Adrenal gland (tissue), 12 donors: ENCODE measurements around the gene SCAMP5. TPM values are rescaled to one million over a fixed set of nuclear protein-coding genes. Genes with fewer than 3 reads are reported as not detected.

Source experiments
- DNase-seq, 7 donors: peaks; one replicate each; pipeline ENCODE4 v3.0.0-alpha.2; 2019 to 2020
- H3K27ac ChIP-seq, 5 donors: fragments of 200-600 bp; sonication (generic) in 4 of 5; 1 replicate in 3 of 5; 2 replicates in 2 of 5; pipeline versions ENCODE4 v1.5.1 to v1.8.0; 2016 to 2020; ENCODE audit warnings: mild to moderate bottlenecking in 1 of 5
- H3K27me3 ChIP-seq: fragments of 200-600 bp; 2 replicates; pipeline ENCODE4 v1.8.0; 2021
- H3K36me3 ChIP-seq, 2 donors: fragments of 200-600 bp; replicated peaks in 1 of 2; 1 replicate in 1 of 2; 2 replicates in 1 of 2; pipeline versions ENCODE4 v1.5.1 to v1.8.0; 2018 to 2022
- H3K4me1 ChIP-seq, 2 donors: fragments of 200-600 bp; replicated peaks in 1 of 2; 1 replicate in 1 of 2; 2 replicates in 1 of 2; pipeline versions ENCODE4 v1.5.1 to v1.8.0; 2018 to 2021
- H3K4me3 ChIP-seq, 4 donors: fragments of 200-600 bp; sonication (generic) in 3 of 4; one replicate each; pipeline ENCODE4 v1.5.1; 2016 to 2018
- H3K9me3 ChIP-seq, 3 donors: fragments of 200-600 bp; sonication (generic) in 1 of 3; replicated peaks in 1 of 3; 1 replicate in 2 of 3; 2 replicates in 1 of 3; pipeline versions ENCODE4 v1.5.1 to v1.8.0; 2016 to 2021
- CTCF ChIP-seq, 6 experiments: fragments of 450-650 bp in 4 of 6; fragments of 200-600 bp in 2 of 6; sonication (generic) in 1 of 6; IDR thresholded peaks; 1 replicate in 5 of 6; 2 replicates in 1 of 6; pipeline versions ENCODE4 v1.5.1 to v1.8.0; 2016 to 2021; ENCODE audit warnings: antibody characterized with exemption in 6 of 6, mild to moderate bottlenecking in 2 of 6, moderate library complexity in 1 of 6
- POLR2A ChIP-seq, 2 donors: fragments of 450-650 bp; IDR thresholded peaks; one replicate each; pipeline ENCODE4 v1.6.1; 2017; ENCODE audit warnings: antibody characterized with exemption in 2 of 2, mild to moderate bottlenecking in 2 of 2, moderate library complexity in 1 of 2
- WGBS, 4 donors: extraction: QIAGEN DNeasy Blood & Tissue Kit in 2 of 4; methylation state at CpG; one replicate each; pipeline versions ENCODE4 v1.1.5 to v1.1.7; 2013 to 2017; 5-methylcytosine and 5-hydroxymethylcytosine counted together
- intact Hi-C, 2 donors: fragments of 100-400 bp; cut with DNase I; formaldehyde crosslinking; loops; one replicate each; pipeline versions ENCODE4 v1.14.1 to v1.15.0; 2022 to 2023
- polyA plus RNA-seq, 3 donors: library from polyadenylated mRNA; stranded (reverse); fragments of 200-250 nt in 2 of 3; fragments of 350-450 nt in 1 of 3; fragmentation: Illumina TruSeq in 1 of 3; extraction: RNeasy Lipid Tissue Mini Kit (QIAGEN cat#74804) in 1 of 3; gene quantifications; one replicate each; pipeline ENCODE4 v1.2.3, GENCODE V29; 2013 to 2014
- total RNA-seq, 9 donors: library from RNA; depleted of rRNA in 4 of 9; stranded (reverse); fragments of >200 nt in 4 of 9; fragments of 120-200 nt in 1 of 9; fragmentation: NEBNext Ultra II Directional in 1 of 9; extraction: Animal tissue kit (Norgen Biotek cat#: 25700) in 1 of 9; gene quantifications; one replicate each; pipeline versions ENCODE4 v1.1.0 to v1.2.4, GENCODE V29; 2013 to 2023
- donor health status: healthy with polysubstance abuse.
- donor health status: Bipolar disorder and iron deficiency.
- donor health status: DM: yes; HTN: yes; CAD: no.
- donor health status: DM: no; HTN: no; CAD: no.
- donor health status: DM: no; HTN: no; CAD: no.
- donor health status: DM: yes; HTN: yes; CAD: no.

SCAMP5 gene
- total and polyA plus RNA-seq, 12 donors: 10.2 to 47.2 (median 23.6) TPM

DNA sequence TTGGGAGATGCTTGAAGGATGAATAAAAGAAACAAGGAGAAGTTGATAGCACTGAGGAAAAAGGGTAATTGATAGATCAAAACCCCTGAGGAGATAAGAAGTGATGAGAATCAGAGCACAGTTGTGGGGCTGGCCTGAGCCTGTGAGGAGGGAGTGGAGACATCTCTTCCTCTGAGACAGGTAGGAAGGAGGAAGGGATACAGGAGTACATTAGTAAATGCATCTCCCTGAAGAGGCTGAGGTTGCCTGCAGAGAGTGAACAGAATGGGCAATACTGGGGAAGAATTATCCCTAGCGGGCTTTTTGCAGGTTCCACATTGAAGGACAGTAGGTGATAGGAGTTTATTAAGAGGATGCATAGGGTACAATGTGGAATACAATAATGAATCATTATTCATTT is 17.3 kb upstream of the SCAMP5 start:
- DNase-seq: no peak

DNA sequence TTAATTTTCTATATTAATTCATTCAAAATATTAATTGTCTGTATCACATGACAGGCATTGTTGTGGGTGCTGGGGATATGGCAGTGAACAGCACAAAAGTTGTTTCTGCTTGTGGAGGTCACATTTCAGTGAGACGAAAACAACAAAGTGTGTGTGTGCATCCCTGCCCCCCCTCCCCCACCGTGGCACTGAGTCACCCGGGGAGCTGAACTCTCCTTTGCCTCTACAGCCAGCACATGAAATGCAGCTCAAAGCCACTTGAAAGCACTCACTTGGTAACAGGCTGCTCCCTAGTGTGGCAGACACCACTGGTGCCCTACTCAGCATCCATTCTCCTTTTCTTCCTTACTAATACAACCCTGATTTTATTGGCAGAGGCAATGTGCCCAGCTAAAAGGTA is 16.9 kb upstream of the SCAMP5 start:
- Histone ChIP-seq H3K27ac (no peak overlapping the region), H3K36me3 (no peaks in the 10 kb centered on the region), H3K9me3 (no peaks in the 10 kb centered on the region), H3K4me1 (peaks cover 0 to 3% of the 10 kb centered on the region in 2 donors), H3K4me3 (no peak overlapping the region), H3K27me3 (no peaks in the 10 kb centered on the region)
- peak; percentile 60 to 79 (median 75) for DNase-seq
- intact Hi-C loops: no loop called here
- 22 to 54% (median 22%) methylated on average over 1 to 3 of the region's 3 CpGs for WGBS, 4 donors
- TF ChIP-seq POLR2A (IDR thresholded peaks at IDR 0.05) (no peak), CTCF (IDR thresholded peaks at IDR 0.05) (no peak)

More for the DNA sequence above, 17.3 kb upstream of the SCAMP5 start:
- WGBS, 4 donors: 75 to 82% (median 78%) methylated on average over 1 of the region's 1 CpG
- Histone ChIP-seq H3K27me3 (no peaks in the 10 kb centered on the region), H3K4me3 (no peak overlapping the region), H3K36me3 (no peaks in the 10 kb centered on the region), H3K9me3 (no peaks in the 10 kb centered on the region), H3K27ac (no peak overlapping the region), H3K4me1 (peaks cover 0 to 3% of the 10 kb centered on the region in 2 donors)
- intact Hi-C loops: no loop called here
- TF ChIP-seq POLR2A (IDR thresholded peaks at IDR 0.05) (no peak), CTCF (IDR thresholded peaks at IDR 0.05) (no peak)

GRCh38 chr15:74982183-74982582 is 13.2 kb upstream of the SCAMP5 start:
- TF ChIP-seq CTCF (IDR thresholded peaks at IDR 0.05): no peak
- TF ChIP-seq POLR2A (IDR thresholded peaks at IDR 0.05): no peak
- DNase-seq: no peak
- WGBS, 4 donors: 59 to 72% (median 66%) methylated on average over 5 of the region's 5 CpGs

DNA sequence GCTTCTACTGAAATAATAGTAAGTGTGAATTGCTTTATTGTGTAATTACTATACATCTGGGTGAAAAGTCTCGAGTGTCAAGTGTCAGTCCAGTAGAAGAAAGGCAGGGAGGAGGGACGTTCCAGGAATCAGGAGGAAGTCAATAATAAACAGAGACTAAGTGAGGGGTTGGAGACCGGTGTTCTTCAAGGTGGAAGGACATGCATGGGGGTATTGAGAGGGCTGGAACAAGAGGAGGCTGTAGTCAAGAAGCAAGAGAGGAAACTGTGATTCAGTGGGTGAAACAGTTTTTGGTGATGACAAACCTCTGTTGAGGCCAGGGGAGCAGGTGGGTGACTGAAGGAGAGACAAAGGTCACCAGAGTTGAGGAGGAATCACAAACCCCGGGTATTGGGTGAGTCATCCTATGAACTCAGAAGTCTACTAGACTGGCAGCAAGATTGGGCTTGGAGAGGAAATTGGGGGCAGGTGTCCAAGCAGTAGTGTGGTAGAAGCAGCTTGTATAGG is 11.6 kb upstream of the SCAMP5 start:
- H3K4me1 ChIP-seq: no peaks in the 10 kb centered on the region
- intact Hi-C loops: no loop called here
- no peaks in the 10 kb centered on the region for H3K27me3 ChIP-seq
- H3K36me3 ChIP-seq: no peaks in the 10 kb centered on the region
- H3K9me3 ChIP-seq: no peaks in the 10 kb centered on the region
- H3K4me3 ChIP-seq: no peak overlapping the region
- DNase-seq: no peak
- WGBS, 4 donors: 30 to 46% (median 33%) methylated on average over 4 of the region's 4 CpGs
- TF ChIP-seq POLR2A (IDR thresholded peaks at IDR 0.05) (no peak), CTCF (IDR thresholded peaks at IDR 0.05) (no peak)
- no peak overlapping the region for H3K27ac ChIP-seq

More at GRCh38 chr15:74982183-74982582, 13.2 kb upstream of the SCAMP5 start:
- intact Hi-C loops: no loop called here
- Histone ChIP-seq H3K4me1 (peaks cover 0 to 3% of the 10 kb centered on the region in 2 donors), H3K36me3 (no peaks in the 10 kb centered on the region), H3K4me3 (no peak overlapping the region), H3K9me3 (no peaks in the 10 kb centered on the region), H3K27me3 (no peaks in the 10 kb centered on the region), H3K27ac (no peak overlapping the region)
